Stimulated activated CD8-positive, alpha-beta memory T cell treated with anti-CD3 and anti-CD28 coated beads, Interleukin-15, amount 100 ng/mL, for 4 hours (primary cell): ENCODE data around the gene MED13L.

Experiments
- DNase-seq, 2 donors: peaks; one replicate each; pipeline ENCODE4 v3.0.0-alpha.2; 2020; ENCODE audit warnings: low read depth in 2 of 2

MED13L gene

GRCh38 chr12:116278667-116279066 is 1.2 kb upstream of the MED13L start:
- DNase-seq = no peak

GRCh38 chr12:116278279-116278626 is 760 bp upstream of the MED13L start:
- no peak for DNase-seq

- DNase-seq = peak in 1 of 2 donors; percentile 38
Observed at GRCh38 chr12:116276652-116277466, 634 bp downstream of the MED13L start.

- DNase-seq = no peak
Observed at GRCh38 chr12:116274551-116275375, 2.7 kb downstream of the MED13L start.

- DNase-seq = no peak
Observed at GRCh38 chr12:116273813-116274550, 3.5 kb downstream of the MED13L start.

- no peak for DNase-seq
Observed at GRCh38 chr12:116267948-116268347, 9.5 kb downstream of the MED13L start.

- DNase-seq = no peak
Observed at GRCh38 chr12:116266631-116267349, 10.7 kb downstream of the MED13L start.

- DNase-seq = no peak
Observed at GRCh38 chr12:116266168-116266601, 11.3 kb downstream of the MED13L start.

GRCh38 chr12:116265351-116266147 is 11.9 kb downstream of the MED13L start:
- no peak for DNase-seq

GRCh38 chr12:116264525-116265070 is 12.9 kb downstream of the MED13L start:
- DNase-seq = no peak

- DNase-seq = no peak
Observed at GRCh38 chr12:116263844-116264243, 13.6 kb downstream of the MED13L start.

- DNase-seq = no peak
Observed at GRCh38 chr12:116263431-116263830, 14.1 kb downstream of the MED13L start.

- no peak for DNase-seq
Observed at GRCh38 chr12:116262741-116263140, 14.8 kb downstream of the MED13L start.

GRCh38 chr12:116261525-116262100 is 15.9 kb downstream of the MED13L start:
- DNase-seq = no peak

GRCh38 chr12:116259800-116260577 is 17.5 kb downstream of the MED13L start:
- no peak for DNase-seq

GRCh38 chr12:116257826-116258225 is 19.7 kb downstream of the MED13L start:
- DNase-seq = no peak

GRCh38 chr12:116257215-116257614 is 20.3 kb downstream of the MED13L start:
- no peak for DNase-seq

- DNase-seq = no peak
Observed at GRCh38 chr12:116249938-116250337, 27.6 kb downstream of the MED13L start.

- no peak for DNase-seq
Observed at GRCh38 chr12:116248930-116249329, 28.6 kb downstream of the MED13L start.
